HG02610 (cell line): ENCODE data around the gene NBPF10.
"Not testable (repeated sequence)": the region's sequence is repeated elsewhere in the genome, so short reads cannot be mapped to it uniquely, and the experiment has no call there.

Experiments
- ATAC-seq: cut with Tn5 transposase; IDR thresholded peaks from one replicate; pipeline ENCODE4 v1.9.1; 2021; ENCODE audit warnings: mild to moderate bottlenecking, moderate library complexity; ENCODE audit not compliant: unreplicated experiment

The NBPF10 gene, protein sequence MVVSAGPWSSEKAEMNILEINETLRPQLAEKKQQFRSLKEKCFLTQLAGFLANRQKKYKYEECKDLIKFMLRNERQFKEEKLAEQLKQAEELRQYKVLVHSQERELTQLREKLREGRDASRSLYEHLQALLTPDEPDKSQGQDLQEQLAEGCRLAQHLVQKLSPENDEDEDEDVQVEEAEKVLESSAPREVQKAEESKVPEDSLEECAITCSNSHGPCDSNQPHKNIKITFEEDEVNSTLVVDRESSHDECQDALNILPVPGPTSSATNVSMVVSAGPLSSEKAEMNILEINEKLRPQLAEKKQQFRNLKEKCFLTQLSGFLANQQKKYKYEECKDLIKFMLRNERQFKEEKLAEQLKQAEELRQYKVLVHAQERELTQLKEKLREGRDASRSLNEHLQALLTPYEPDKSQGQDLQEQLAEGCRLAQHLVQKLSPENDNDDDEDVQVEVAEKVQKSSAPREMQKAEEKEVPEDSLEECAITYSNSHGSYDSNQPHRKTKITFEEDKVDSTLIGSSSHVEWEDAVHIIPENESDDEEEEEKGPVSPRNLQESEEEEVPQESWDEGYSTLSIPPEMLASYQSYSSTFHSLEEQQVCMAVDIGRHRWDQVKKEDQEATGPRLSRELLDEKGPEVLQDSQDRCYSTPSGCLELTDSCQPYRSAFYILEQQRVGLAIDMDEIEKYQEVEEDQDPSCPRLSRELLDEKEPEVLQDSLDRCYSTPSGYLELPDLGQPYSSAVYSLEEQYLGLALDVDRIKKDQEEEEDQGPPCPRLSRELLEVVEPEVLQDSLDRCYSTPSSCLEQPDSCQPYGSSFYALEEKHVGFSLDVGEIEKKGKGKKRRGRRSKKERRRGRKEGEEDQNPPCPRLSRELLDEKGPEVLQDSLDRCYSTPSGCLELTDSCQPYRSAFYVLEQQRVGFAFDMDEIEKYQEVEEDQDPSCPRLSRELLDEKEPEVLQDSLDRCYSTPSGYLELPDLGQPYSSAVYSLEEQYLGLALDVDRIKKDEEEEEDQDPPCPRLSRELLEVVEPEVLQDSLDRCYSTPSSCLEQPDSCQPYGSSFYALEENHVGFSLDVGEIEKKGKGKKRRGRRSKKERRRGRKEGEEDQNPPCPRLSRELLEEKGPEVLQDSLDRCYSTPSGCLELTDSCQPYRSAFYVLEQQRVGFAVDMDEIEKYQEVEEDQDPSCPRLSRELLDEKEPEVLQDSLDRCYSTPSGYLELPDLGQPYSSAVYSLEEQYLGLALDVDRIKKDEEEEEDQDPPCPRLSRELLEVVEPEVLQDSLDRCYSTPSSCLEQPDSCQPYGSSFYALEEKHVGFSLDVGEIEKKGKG (N-terminal part only)

DNA sequence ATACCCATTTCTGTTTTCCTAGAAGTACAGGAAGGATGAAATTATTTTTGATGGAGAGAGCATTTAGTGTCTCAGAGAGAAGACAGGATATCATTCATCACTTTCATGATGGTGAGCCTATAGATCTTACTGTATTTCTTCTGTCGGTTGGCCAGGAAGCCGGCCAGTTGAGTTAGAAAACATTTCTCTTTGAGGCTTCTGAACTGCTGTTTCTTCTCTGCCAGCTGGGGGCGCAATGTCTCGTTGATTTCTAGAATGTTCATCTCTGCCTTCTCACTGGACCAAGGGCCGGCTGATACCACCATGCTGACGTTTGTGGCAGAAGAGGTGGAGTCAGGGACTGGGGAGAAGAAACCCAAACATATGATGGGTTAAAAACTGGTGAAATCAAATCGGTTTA, at the start of gene NBPF10:
NBPF10 (minus strand) TSS at position 340 of the 400 bp plus-strand sequence; CDS start at position 305, 35 bp downstream.
- not testable (repeated sequence) for ATAC-seq

DNA sequence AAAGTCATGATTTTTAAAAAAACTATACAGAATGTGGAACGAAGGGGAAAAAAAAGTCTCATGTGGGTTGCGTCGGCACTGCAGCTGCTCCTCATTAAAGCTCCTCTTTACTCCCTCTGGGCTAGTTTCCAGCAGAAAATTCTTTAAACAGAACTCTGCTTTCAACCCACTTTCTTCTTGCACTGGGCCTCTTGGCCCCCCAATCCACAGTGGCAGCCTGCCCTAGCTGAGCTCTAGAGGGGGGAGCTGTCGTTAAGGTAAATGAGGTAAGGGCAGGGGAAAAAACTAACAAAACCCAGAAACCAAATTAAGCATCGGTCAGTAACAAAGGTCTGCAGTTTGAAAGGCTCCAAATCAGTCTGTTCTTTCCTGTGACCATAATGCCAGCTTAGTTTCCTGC, 29.9 kb upstream of the NBPF10 start:
- not testable (repeated sequence) for ATAC-seq

DNA sequence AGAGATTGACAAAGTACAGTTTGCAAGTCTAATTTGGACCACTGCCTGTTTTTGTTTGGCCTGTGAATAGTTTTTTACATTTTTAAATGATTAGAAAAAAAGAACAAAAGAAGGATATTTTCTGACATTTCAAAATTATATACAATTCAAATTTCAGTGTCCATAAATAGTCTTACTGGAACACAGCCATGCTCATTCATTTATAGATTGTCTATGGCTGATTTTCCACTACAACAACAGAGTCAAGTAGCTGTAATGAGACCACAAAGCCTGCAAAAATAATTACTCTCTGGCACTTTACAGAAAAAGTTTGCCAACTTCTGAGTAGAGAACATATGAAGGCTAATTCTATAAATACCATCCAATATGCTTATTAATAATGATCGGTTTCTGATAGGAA, 23.1 kb upstream of the NBPF10 start:
- ATAC-seq, result not testable (repeated sequence)

DNA sequence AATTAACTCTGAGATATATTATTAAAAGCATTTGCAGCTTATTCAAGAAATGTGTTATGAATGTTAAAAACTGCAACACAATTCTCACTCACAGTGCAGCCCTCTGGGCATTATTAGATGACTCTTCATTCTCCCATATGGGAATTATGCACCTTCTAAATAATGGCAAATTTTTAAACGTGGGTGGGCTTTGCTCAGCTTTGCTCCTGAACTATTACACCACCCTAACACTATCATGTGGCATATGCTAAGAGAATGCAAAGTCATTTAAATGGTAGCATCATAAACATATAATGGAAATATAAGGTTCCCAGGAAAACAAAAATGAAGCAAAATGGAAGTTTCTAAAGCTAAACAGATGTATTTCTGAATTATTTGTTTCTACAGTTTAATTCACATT, 22.7 kb upstream of the NBPF10 start:
- not testable (repeated sequence) for ATAC-seq
